Naive thymus-derived CD4-positive, alpha-beta T cell (primary cell): Measurements from ENCODE around the gene ARL4C. TPM values are rescaled to one million over a fixed set of nuclear protein-coding genes. Genes with fewer than 3 reads are reported as not detected.
"Not testable (repeated sequence)": the region's sequence is repeated elsewhere in the genome, so short reads cannot be mapped to it uniquely, and the experiment has no call there.

Source experiments
- ATAC-seq: fragments of 150-1000 bp; cut with Tn5 transposase; 2 replicates; pipeline ENCODE4 v1.10.0; 2021; ENCODE audit warnings: mild to moderate bottlenecking, moderate library complexity
- CTCF ChIA-PET: fragments of 350-600 bp; sonication (Branson Sonifier 250); formaldehyde crosslinking; loops from one replicate; lab custom pipeline; 2021; ENCODE audit warnings: antibody characterized with exemption; lab: Charles Lee
- POLR2A ChIA-PET: fragments of 350-600 bp; sonication (Branson Sonifier 250); formaldehyde crosslinking; loops from one replicate; lab custom pipeline; 2021; ENCODE audit warnings: antibody characterized with exemption, inconsistent platforms; lab: Charles Lee
- DNase-seq, 9 donors: peaks; one replicate each; pipeline versions ENCODE4 v3.0.0 to v3.0.0-alpha.2; 2020 to 2022; ENCODE audit warnings: mixed read lengths in 1 of 9
- H3K27ac ChIP-seq: one replicate; pipeline ENCODE4 v1.7.0; 2013; ENCODE audit warnings: mild to moderate bottlenecking, low read depth, low read length, moderate library complexity
- H3K27me3 ChIP-seq, 2 donors: one replicate each; pipeline ENCODE4 v1.7.0; 2013; ENCODE audit warnings: low read length in 2 of 2, mild to moderate bottlenecking in 2 of 2, moderate library complexity in 2 of 2; ENCODE audit not compliant: control insufficient read depth in 2 of 2, insufficient read depth in 2 of 2
- H3K36me3 ChIP-seq, 3 experiments: 1 replicate in 2 of 3; 2 replicates in 1 of 3; pipeline ENCODE4 v1.7.0; 2013; ENCODE audit warnings: low read length in 3 of 3, mild to moderate bottlenecking in 3 of 3, moderate library complexity in 1 of 3; ENCODE audit not compliant: insufficient read depth in 3 of 3, control insufficient read depth in 2 of 3
- H3K4me1 ChIP-seq, 2 donors: one replicate each; pipeline ENCODE4 v1.7.0; 2013; ENCODE audit warnings: low read length in 2 of 2, mild to moderate bottlenecking in 2 of 2, moderate library complexity in 1 of 2; ENCODE audit not compliant: control insufficient read depth in 2 of 2, insufficient read depth in 2 of 2
- H3K4me3 ChIP-seq: 2 replicates; pipeline ENCODE4 v1.7.0; 2013; ENCODE audit warnings: mild to moderate bottlenecking, low read length
- H3K9me3 ChIP-seq, 3 experiments: 1 replicate in 2 of 3; 2 replicates in 1 of 3; pipeline ENCODE4 v1.7.0; 2013; ENCODE audit warnings: low read length in 3 of 3; ENCODE audit not compliant: control insufficient read depth in 2 of 3
- H3K27ac Mint-ChIP-seq, 9 donors: one replicate each; pipeline ENCODE4 v1.8.0; 2020 to 2022; ENCODE audit warnings: mixed read lengths in 9 of 9, mild to moderate bottlenecking in 8 of 9, moderate library complexity in 5 of 9, inconsistent platforms in 2 of 9
- H3K27me3 Mint-ChIP-seq, 5 donors: one replicate each; pipeline ENCODE4 v1.8.0; 2021 to 2022; ENCODE audit warnings: mixed read lengths in 5 of 5, mild to moderate bottlenecking in 1 of 5
- H3K36me3 Mint-ChIP-seq, 5 donors: one replicate each; pipeline ENCODE4 v1.8.0; 2020 to 2022; ENCODE audit warnings: mixed read lengths in 5 of 5, mild to moderate bottlenecking in 3 of 5, inconsistent platforms in 1 of 5
- H3K4me1 Mint-ChIP-seq, 7 donors: one replicate each; pipeline ENCODE4 v1.8.0; 2020 to 2022; ENCODE audit warnings: mixed read lengths in 7 of 7, mild to moderate bottlenecking in 3 of 7, inconsistent platforms in 1 of 7
- H3K4me3 Mint-ChIP-seq, 10 donors: one replicate each; pipeline ENCODE4 v1.8.0; 2020 to 2022; ENCODE audit warnings: mild to moderate bottlenecking in 10 of 10, mixed read lengths in 10 of 10, moderate library complexity in 6 of 10, inconsistent platforms in 2 of 10
- H3K9me3 Mint-ChIP-seq, 11 donors: one replicate each; pipeline ENCODE4 v1.8.0; 2020 to 2022; ENCODE audit warnings: mixed read lengths in 11 of 11, mild to moderate bottlenecking in 4 of 11, inconsistent platforms in 1 of 11, moderate library complexity in 1 of 11
- intact Hi-C, 2 donors: fragments of 100-400 bp; cut with micrococcal nuclease; formaldehyde crosslinking; loops; one replicate each; pipeline ENCODE4 v1.15.1; 2023
- polyA plus RNA-seq, 2 donors: library from polyadenylated mRNA; unstranded; fragments of 300-500 nt; fragmentation: Illumina TruSeq; gene quantifications; one replicate each; pipeline ENCODE4 v1.2.3, GENCODE V29; 2021
- total RNA-seq, 6 experiments: library from RNA in 5 of 6; stranded (reverse) in 5 of 6; gene quantifications; 1 replicate in 5 of 6; 2 replicates in 1 of 6; pipeline ENCODE4 v1.2.3 and lab custom pipeline; 2021 to 2026

Gene ARL4C
- total and polyA plus RNA-seq, 7 experiments from 2014 or later, result 90.6 to 329 (median 202) TPM

- POLR2A ChIA-PET, result interaction anchor here (0.6 to 27.5 kb wide), 20 partner anchors 5 to 465 kb away, joined by 3 to 643 read pairs (median 10); partner anchors contain the start of gene ARL4C
- H3K4me3 Mint-ChIP-seq, result peak overlapping the region; percentile 51 to 98 (median 87)
- H3K27me3 ChIP-seq, intact Hi-C loops, H3K4me3 ChIP-seq, H3K9me3 ChIP-seq, H3K27me3 Mint-ChIP-seq, DNase-seq, H3K36me3 ChIP-seq, ATAC-seq: not testable (repeated sequence)
- H3K4me1 Mint-ChIP-seq, result peaks cover 35 to 87% (median 73%) of the 10 kb centered on the region in 7 donors
- peaks cover 0 to 17% (median 4%) of the 10 kb centered on the region in 11 donors for H3K9me3 Mint-ChIP-seq
- peaks cover 10 to 64% (median 32%) of the 10 kb centered on the region in 5 donors for H3K36me3 Mint-ChIP-seq
- Histone ChIP-seq H3K4me1 (peaks cover 48 to 73% of the 10 kb centered on the region in 2 donors), H3K27ac (peak overlapping the region; percentile 96)
- CTCF ChIA-PET, result interaction anchor here (0.7 to 2.4 kb wide), 8 partner anchors 9 to 478 kb away, joined by 3 to 16 read pairs (median 6); no protein-coding TSS in a partner anchor
- peak overlapping the region; percentile 90 to 100 (median 96) for H3K27ac Mint-ChIP-seq
These were observed 41.6 kb downstream of the ARL4C start for GRCh38 chr2:234455246-234455645.

- Mint-ChIP-seq H3K4me1 (peaks cover 34 to 89% (median 74%) of the 10 kb centered on the region in 7 donors), H3K27ac (peak overlapping the region; percentile 90 to 100 (median 96)), H3K27me3 (no peaks in the 10 kb centered on the region), H3K36me3 (peaks cover 10 to 67% (median 36%) of the 10 kb centered on the region in 5 donors), H3K9me3 (peaks cover 0 to 16% (median 4%) of the 10 kb centered on the region in 11 donors), H3K4me3 (peak overlapping the region; percentile 83 to 99 (median 91))
- ChIA-PET POLR2A (interaction anchor here (0.6 to 27.5 kb wide), 26 partner anchors 4 to 1035 kb away, joined by 3 to 643 read pairs (median 6); partner anchors contain the start of gene ARL4C), CTCF (interaction anchor here (0.6 to 3.4 kb wide), 18 partner anchors 8 to 477 kb away, joined by 3 to 17 read pairs (median 6); no protein-coding TSS in a partner anchor)
- Histone ChIP-seq H3K4me1 (peaks cover 49 to 66% of the 10 kb centered on the region in 2 donors), H3K36me3 (no peaks in the 10 kb centered on the region), H3K4me3 (peak overlapping the region; percentile 71), H3K27ac (peak overlapping the region; percentile 96), H3K9me3 (no peaks in the 10 kb centered on the region), H3K27me3 (no peaks in the 10 kb centered on the region)
- DNase-seq, result peak in 7 of 9 donors; percentile 65 to 89 (median 82)
- ATAC-seq, result peak; percentile 79
- intact Hi-C loops, result loop anchor here (1.0 kb wide), 8 partner anchors 8 to 162 kb away; no protein-coding TSS in a partner anchor
These were observed 42.4 kb downstream of the ARL4C start for GRCh38 chr2:234454433-234454832.

- H3K4me1 ChIP-seq, result peaks cover 55 to 61% of the 10 kb centered on the region in 2 donors
These were observed 43.7 kb downstream of the ARL4C start for GRCh38 chr2:234453216-234453615.

GRCh38 chr2:234451852-234452625, 44.8 kb downstream of the ARL4C start:
- Histone ChIP-seq H3K27ac (peak overlapping the region; percentile 96), H3K27me3 (no peaks in the 10 kb centered on the region), H3K36me3 (no peaks in the 10 kb centered on the region), H3K4me1 (peaks cover 66 to 70% of the 10 kb centered on the region in 2 donors), H3K9me3 (no peaks in the 10 kb centered on the region), H3K4me3 (peak overlapping the region; percentile 71)
- DNase-seq (peak in 7 of 9 donors; percentile 30 to 74 (median 62)), ATAC-seq (peak; percentile 41)
- POLR2A ChIA-PET, result interaction anchor here (0.6 to 27.5 kb wide), 18 partner anchors 10 to 162 kb away, joined by 3 to 643 read pairs (median 7); partner anchors contain the start of gene ARL4C
- Mint-ChIP-seq H3K27me3 (no peaks in the 10 kb centered on the region), H3K4me3 (peak overlapping the region; percentile 83 to 99 (median 91)), H3K4me1 (peaks cover 32 to 88% (median 84%) of the 10 kb centered on the region in 7 donors), H3K36me3 (peaks cover 10 to 70% (median 45%) of the 10 kb centered on the region in 5 donors), H3K27ac (peak overlapping the region; percentile 90 to 100 (median 96)), H3K9me3 (peaks cover 0 to 11% (median 3%) of the 10 kb centered on the region in 11 donors)
- CTCF ChIA-PET, result interaction anchor here (0.6 to 3.4 kb wide), 15 partner anchors 9 to 317 kb away, joined by 3 to 17 read pairs (median 4); no protein-coding TSS in a partner anchor
- intact Hi-C loops, result no loop called here

More at GRCh38 chr2:234453216-234453615, 43.7 kb downstream of the ARL4C start:
- ATAC-seq, result peak; percentile 30
- H3K36me3 ChIP-seq, result no peaks in the 10 kb centered on the region
- Mint-ChIP-seq H3K9me3 (peaks cover 0 to 16% (median 3%) of the 10 kb centered on the region in 11 donors), H3K27ac (peak overlapping the region; percentile 90 to 100 (median 96)), H3K27me3 (no peaks in the 10 kb centered on the region), H3K36me3 (peaks cover 10 to 67% (median 40%) of the 10 kb centered on the region in 5 donors), H3K4me3 (peak overlapping the region; percentile 83 to 99 (median 91)), H3K4me1 (peaks cover 30 to 88% (median 75%) of the 10 kb centered on the region in 7 donors)
- POLR2A ChIA-PET, result interaction anchor here (0.9 to 27.5 kb wide), 19 partner anchors 3 to 163 kb away, joined by 3 to 643 read pairs (median 14); partner anchors contain the start of gene ARL4C
- H3K27me3 ChIP-seq, result no peaks in the 10 kb centered on the region
- intact Hi-C loops, result no loop called here
- CTCF ChIA-PET, result interaction anchor here (1.5 to 3.4 kb wide), 8 partner anchors 11 to 164 kb away, joined by 4 to 17 read pairs (median 7); no protein-coding TSS in a partner anchor
- peak in 8 of 9 donors; percentile 36 to 64 (median 55) for DNase-seq
- H3K4me3 ChIP-seq, result peak overlapping the region; percentile 71
- peak overlapping the region; percentile 96 for H3K27ac ChIP-seq
- no peaks in the 10 kb centered on the region for H3K9me3 ChIP-seq

GRCh38 chr2:234451242-234451641, 45.6 kb downstream of the ARL4C start:
- Histone ChIP-seq H3K4me3 (peak overlapping the region; percentile 71), H3K36me3 (no peaks in the 10 kb centered on the region), H3K4me1 (peaks cover 71 to 73% of the 10 kb centered on the region in 2 donors), H3K9me3 (no peaks in the 10 kb centered on the region), H3K27ac (peak overlapping the region; percentile 96), H3K27me3 (no peaks in the 10 kb centered on the region)
- CTCF ChIA-PET, result interaction anchor here (0.7 to 2.4 kb wide), 11 partner anchors 13 to 316 kb away, joined by 3 to 8 read pairs (median 4); no protein-coding TSS in a partner anchor
- H3K27ac Mint-ChIP-seq, result peak overlapping the region; percentile 90 to 100 (median 96)
- POLR2A ChIA-PET, result interaction anchor here (0.6 to 27.5 kb wide), 16 partner anchors 9 to 161 kb away, joined by 3 to 643 read pairs (median 6); partner anchors contain the start of gene ARL4C
- peak overlapping the region; percentile 83 to 99 (median 91) for H3K4me3 Mint-ChIP-seq
- peaks cover 10 to 75% (median 49%) of the 10 kb centered on the region in 5 donors for H3K36me3 Mint-ChIP-seq
- intact Hi-C loops, result no loop called here
- no peak for ATAC-seq
- peaks cover 0 to 14% (median 3%) of the 10 kb centered on the region in 11 donors for H3K9me3 Mint-ChIP-seq
- DNase-seq, result peak in 1 of 9 donors; percentile 6
- H3K27me3 Mint-ChIP-seq, result no peaks in the 10 kb centered on the region
- peaks cover 37 to 88% (median 84%) of the 10 kb centered on the region in 7 donors for H3K4me1 Mint-ChIP-seq
